Ureter (tissue), 1 donor: Measurements from ENCODE around the gene HDDC3. TPM values are rescaled to one million over a fixed set of nuclear protein-coding genes. Genes with fewer than 3 reads are reported as not detected.
"Not testable (repeated sequence)": the region's sequence is repeated elsewhere in the genome, so short reads cannot be mapped to it uniquely, and the experiment has no call there.

Experiments used
- DNase-seq: peaks from one replicate; pipeline ENCODE4 v3.0.0-alpha.2; 2020; ENCODE audit warnings: low spot score
- total RNA-seq: library from RNA; stranded (reverse); gene quantifications from one replicate; pipeline ENCODE4 v1.2.4, GENCODE V29; 2023
- donor health status: DM: yes; HTN: yes; CAD: no.

Gene HDDC3
- total RNA-seq, 1 donor from 2014 or later: 19.5 TPM

DNA sequence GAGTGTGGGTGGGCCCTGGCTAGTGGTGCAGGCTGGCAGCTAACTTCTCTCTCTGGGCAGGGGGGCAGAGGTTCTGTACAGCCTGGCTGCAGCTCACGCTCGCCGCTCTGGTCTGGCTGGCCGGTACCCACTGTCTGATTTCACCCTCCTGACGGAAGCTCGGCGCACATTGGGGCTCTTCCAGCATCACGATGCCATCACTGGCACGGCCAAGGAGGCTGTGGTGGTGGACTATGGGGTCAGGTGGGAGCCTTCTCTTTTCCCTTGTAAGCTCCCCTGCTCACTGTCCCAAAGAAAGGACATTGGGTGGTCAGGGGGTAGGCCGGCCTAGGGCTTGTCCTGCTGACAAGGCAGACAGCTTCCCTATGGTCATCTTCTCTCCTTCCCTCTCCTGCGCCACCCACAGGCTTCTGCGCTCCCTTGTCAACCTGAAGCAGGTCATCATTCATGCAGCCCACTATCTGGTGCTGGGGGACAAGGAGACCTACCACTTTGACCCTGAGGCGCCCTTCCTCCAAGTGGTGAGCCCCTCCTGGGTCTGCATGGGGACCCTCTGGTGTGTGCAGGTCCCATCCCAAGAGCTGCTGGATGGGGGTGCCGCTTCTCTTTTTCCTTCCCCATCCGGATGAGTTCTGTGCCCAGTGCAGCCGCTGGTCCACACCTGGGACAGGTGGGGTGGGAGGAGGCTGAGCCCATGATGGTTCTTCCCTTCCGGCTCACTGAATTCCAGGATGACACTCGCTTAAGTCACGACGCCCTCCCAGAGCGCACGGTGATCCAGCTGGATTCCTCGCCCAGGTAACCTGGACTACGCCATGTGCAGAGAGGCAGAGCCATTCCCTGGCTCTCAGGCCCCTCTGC is 21.7 kb downstream of the HDDC3 start:
- no peak for DNase-seq

DNA sequence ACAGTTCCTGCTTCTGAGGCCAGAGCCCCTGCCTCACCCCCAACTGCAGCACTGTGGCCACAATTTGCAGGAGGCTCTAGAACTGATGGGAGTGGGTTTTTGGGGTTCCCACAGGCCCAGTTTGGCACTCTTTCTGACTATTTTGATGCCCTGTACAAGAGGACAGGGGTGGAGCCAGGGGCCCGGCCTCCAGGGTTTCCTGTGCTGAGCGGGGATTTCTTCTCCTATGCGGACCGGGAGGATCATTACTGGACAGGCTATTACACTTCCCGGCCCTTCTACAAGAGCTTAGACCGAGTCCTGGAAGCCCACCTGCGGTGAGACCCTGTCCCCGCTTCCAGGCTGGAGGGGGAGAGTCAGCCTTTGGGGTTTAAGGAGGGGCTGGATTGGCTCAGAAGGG is 22.4 kb downstream of the HDDC3 start:
- DNase-seq: no peak

DNA sequence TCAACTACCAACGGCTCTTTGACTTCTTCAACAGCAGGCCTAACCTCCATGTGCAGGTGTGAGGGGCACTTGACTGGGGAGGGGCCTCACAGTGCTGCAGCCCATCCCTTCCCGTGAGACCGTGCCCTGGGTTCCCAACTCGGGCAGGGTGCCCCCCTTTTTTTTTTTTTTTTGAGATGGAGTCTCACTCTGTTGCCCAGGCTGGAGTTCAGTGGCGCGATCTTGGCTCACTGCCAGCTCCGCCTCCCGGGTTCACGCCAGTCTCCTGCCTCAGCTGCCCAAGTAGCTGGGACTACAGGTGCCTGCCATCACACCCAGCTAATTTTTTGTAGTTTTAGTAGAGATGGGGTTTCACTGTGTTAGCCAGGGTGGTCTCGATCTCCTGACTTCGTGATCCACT is 22.9 kb downstream of the HDDC3 start:
- DNase-seq: not testable (repeated sequence)

DNA sequence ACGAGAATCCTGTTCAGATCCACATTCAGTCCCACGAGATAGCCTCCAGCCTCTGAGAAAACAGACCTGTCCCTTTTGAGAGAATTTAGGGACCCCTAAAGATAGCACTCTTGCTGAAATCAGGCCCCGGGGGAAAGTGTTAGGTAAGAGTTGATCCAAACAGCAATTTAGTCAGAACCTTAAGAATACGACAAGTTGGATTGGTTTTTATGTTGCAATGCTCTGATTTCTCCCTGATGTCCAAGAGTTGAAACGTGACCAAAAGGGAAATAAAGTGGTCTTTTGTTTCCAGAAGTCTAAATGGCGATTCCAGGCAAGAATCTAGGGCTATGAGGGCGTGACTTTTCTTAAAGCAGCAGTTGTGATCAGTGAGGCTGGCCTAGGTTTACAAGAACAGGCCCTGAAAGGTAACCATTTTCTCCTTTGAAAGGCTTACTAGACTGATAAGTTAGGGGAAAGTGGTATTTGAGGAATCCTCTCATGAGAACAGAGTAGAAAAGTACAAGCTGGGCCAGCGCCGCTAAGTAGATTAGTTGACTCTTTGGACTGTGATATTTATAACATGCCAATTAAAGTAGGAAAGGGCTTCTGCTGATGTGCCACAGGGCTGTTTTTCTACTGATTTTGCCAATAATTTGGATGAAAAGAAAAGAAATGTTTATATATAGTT is 24.4 kb downstream of the HDDC3 start:
- DNase-seq: no peak

DNA sequence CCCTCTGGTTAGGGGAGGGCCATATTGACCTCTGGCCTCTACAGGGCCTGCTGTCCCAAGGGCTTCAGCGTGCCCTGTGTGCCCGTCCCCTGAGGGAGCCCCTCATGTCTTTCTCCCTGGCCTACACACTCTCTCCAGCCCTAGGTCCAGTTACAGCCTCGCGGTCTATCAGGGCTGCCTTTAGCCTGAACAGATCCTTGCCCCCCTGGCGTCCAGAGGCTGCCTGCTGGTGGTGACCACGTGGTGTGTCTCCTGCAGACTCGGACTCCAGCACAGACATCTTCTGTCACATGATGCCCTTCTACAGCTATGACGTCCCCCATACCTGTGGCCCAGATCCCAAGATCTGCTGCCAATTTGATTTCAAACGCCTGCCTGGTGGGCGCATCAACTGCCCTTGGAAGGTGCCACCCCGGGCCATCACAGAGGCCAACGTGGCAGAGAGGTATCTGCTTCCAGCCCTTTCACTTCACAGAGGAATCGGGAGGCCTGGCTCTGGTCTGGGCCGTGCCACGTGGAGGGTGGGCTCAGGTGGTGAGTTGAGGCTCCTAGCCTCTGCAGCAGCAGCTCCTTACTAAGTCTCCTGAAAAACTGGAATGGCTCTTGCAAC is 25.2 kb downstream of the HDDC3 start:
- no peak for DNase-seq

DNA sequence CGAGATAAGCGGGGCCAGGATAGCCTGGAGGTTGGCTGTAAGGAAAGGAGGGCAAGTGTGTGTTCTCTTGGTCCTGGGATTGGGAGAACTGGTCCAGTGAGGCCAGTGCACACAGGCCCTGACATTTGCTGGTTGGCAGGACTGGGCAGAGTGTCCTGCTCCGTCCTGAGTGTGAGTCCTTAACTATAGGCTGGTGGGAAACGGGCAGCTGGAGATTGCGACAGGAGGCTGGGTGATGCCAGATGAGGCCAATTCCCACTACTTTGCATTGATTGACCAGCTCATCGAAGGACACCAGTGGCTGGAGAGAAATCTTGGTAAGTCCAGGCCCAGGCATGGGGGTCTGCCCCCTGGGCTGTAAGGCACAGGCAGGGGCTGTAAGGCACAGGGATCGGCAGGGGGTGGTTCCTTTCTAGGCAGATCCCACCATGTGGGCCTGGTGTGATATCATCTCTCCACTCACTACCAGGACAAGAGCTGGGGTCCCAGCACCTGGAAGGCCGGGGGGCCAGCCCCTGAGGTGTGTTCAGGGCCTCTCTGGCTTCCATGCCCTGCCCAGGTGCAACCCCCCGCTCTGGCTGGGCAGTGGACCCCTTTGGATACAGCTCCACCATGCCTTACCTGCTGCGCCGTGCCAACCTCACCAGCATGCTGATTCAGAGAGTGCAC is 26.0 kb downstream of the HDDC3 start:
- no peak for DNase-seq

DNA sequence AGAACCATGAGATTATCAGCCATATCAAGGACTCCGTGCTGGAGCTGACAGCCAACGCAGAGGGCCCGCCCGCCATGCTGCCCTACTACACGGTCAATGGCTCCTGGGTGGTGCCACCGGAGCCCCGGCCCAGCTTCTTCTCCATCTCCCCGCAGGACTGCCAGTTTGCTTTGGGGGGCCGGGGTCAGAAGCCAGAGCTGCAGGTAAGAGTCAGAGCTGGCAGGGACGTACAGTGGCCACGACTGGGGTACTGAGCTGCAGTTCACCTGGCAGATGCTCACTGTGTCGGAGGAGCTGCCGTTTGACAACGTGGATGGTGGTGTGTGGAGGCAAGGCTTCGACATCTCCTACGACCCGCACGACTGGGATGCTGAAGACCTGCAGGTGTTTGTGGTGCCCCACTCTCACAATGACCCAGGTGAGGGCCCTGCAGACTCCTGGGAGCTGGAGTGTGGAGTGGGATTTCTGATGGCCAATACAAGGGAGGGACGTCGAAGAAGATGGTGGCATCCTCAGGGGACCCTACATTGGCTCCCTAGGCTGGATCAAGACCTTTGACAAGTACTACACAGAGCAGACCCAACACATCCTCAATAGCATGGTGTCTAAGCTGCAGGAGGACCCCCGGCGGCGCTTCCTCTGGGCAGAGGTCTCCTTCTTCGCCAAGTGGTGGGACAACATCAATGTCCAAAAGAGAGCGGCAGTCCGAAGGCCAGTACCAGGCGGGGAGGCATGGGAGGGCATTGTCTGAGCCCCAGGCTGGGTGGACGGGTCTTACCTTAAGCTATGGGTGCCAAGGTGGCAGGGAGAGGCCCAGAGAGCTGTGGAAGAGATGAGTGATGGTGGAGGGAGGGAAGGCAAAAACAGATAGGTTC is 26.8 kb downstream of the HDDC3 start:
- DNase-seq: no peak

DNA sequence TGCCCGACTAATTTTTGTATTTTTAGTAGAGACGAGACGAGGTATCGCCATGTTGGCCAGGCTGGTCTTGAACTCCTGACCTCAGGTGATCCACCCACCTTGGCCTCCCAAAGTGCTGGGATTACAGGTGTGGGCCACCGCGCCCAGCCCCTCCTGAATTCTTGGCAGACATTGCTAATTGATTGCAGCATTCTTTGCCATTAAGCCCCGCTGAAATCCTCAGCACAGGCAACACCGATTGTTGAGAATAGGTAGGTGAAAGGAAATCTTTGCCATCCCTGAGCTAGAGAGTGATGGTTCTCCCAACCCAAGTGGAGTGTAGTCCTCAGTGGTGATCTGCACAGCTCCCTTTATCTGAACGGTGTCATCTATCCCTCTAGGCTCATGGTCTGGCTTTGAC is 27.6 kb downstream of the HDDC3 start:
- no peak for DNase-seq

DNA sequence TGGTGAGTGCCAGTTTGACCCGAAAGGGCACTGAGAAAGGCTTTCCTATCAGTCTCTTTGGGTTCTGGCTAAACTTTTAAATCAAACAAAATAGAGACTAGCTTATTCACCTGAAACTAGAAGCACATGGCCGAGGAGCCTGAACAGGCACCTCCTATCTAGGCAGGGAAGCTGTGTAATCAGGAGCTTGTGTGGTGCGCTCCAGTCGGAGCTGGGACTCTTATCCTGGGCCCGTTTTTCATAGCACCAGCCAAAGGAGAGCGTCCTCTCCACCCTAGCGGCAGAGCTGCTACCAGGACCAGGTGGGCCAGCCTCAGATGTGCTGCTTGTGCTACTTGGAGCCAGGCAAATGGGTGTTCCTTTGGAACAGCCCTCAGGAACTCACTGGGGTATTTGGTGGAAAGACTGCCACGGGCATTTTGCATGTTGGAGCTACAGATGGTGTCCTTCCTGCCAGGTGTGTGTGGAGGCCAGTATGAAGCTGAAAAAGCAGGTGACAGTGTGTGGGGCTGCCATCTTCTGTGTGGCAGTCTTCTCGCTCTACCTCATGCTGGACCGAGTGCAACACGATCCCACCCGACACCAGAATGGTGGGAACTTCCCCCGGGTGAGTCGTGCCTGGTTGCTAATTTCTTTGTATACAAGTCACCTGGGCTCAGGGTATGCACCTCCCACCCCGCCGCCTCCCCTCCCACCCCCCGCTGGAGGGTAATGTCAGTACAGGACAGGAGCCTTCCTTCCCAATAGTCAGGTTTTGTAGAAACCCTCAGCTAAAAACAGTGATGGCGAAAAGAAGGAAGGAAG is 28.4 kb downstream of the HDDC3 start:
- DNase-seq: no peak

DNA sequence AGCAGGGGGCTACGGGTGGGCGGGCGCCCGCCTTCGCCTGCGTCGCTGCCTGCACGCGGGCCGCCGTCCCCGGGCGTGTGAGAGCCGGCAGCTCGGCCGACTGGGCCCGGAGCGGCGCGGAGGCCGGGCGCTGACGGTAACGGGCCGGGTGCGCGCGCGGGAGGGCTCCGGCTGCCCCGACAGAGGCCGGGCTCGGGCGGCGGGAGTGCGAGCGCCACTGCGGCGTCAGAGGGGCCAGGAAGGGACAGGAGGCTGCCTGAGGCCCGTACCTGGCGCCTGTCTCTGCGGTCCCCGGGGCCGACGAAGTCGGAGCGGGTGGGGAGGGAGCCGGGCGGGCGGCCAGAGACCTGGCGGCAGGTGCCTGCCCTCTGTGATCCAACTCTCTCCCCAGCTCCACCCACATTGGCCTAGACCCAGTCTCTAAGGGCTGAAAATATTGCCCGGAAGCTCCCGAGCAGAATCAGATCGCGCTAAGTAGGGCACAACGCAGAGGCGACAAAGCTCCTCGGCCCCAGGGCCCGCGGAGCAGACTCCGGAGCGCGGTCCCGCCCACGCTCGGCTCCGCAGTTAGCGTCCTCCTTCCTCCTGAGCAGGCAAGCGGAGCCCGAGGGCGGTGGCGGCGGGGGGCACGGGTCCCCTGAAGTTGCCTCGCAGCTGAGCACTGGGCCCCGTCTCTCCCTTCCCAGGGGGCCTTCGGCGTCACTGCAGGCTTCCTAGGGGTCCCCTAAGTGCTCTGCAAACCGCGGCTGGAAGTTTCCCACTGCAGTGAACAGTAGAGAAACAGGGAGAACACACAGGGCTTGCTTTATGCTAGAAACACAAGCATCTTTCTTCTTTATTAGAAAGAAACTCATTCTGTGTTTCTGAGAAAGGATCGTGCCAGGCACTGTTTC is 29.3 kb downstream of the HDDC3 start, which contains the start of gene MAN2A2:
Gene MAN2A2 (plus strand): TSS at position 463 of the 893 bp plus-strand sequence. CDS start 906 bp downstream, outside the sequence.
- peak; percentile 60 for DNase-seq

DNA sequence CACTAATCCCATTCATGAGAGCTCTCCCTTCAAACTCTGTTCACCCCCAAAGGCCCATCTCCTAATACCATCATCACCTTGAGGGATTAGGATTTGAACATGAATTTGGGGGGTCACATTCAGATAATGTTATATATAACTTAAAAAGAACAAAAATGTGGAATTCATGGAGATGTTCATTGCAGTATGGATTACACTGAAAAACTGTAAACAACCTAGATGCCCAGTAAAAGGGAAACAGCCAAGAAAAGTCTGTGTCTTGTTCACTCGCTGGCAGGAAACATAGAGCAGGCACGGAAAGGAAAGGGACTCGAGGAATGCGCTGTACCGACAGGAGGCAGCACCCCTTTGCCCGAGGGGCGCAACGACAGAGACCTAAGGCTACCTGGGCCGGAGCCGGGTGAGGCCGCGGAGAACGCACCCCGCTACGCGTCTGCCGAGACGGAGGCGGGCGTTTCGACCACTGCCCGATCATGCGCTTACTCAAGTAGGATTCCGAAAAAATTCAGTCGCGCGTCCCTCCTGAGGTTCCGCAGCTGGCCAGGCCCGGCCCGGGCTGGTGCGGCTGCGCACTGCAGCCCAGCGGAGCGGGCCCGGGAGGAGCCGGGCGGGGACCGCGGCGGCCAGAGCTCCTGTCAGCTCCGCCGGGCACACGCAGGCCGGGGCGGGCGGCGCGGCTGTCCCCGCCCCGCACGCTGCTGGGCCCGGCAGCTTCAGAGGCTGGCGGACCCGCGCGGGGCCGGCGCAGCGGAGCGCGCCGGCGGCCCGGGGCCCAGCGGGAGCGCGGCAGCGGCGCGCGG is 30.1 kb downstream of the HDDC3 start:
- peak; percentile 74 for DNase-seq

DNA sequence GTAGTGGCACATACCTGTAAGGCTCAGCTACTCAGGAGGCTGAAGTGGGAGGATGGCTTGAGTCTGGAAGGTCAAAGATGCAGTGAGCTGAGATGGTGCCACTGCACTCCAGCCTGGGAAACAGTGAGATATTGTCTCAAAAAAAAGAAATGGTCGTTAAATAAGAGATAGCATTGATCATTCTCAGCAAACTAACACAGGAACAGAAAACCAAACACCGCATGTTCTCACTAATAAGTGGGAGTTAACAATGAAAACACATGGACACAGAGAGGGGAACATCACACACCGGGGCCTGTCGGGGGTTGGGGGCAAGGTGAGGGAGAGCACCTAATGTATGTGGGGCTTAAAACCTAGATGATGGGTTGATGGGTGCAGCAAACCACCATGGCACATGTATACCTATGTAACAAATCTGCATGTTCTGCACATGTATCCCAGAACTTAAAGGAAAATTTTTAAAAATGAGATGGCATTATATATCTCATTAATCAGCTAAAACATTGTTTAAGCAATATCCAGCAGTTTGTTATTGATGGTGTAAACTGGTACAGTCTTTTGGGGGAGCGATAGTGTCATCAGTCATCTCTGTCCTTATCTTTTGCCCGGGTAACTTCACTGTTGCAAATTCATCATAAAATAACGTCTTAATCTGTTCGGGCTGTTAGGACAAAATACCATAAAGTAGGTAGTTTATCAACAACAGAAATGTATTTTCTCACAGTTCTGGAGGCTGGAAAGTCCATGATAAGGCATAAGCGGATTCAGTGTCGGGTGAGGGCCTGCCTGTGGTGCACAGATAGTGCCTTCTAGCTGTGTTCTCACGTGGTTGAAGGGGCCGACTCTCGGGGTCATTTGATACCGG is 30.9 kb downstream of the HDDC3 start:
- DNase-seq: no peak

DNA sequence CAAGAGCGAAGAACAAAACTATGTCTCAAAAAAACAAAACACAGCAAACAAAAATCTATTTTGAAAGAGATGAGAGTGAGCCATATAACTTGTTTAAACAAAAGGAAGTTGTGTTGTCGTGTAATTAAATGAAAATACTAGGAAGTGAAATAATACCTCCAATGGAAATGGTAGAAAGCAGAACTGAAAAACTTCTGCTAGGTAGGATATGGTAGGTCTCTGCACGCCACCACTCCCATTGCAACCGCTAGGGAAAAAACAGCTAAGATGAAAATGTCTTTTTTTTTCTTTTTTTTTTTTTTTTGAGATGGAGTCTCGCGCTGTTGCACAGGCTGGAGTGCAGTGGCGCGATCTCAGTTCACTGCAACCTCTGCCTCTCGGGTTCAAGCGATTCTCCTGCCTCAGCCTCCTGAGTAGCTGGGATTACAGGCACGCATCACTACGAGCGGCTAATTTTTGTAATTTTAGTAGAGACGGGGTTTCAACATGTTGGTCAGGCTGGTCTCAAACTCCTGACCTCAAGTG is 35.2 kb downstream of the HDDC3 start:
- DNase-seq: not testable (repeated sequence)

DNA sequence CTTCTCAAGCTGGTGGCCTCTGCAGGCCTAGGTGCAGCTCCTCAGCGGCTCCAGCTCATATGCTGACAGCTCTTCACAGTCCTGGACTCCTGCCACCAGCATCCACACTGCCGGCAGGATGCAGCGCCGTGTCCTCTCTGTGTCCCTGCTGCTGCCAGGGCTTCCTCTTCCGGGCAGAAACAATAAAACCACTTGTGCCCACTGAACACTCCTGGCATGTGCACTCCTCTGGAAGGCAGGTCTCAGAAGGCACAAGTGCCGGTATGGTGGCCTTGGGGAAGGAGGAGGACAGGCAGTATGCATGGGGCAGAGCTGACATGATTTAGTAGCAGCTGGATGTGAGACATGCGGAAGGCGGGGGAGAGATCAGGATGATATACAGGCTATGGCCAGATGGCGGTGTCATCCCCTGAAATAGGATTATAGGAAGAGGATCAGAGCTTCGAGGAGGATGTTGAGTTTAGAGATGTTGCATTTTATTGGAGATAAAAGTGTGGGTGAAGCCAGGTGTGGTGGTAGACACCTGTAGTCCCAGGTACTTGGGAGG is 36.7 kb downstream of the HDDC3 start:
- DNase-seq: no peak

DNA sequence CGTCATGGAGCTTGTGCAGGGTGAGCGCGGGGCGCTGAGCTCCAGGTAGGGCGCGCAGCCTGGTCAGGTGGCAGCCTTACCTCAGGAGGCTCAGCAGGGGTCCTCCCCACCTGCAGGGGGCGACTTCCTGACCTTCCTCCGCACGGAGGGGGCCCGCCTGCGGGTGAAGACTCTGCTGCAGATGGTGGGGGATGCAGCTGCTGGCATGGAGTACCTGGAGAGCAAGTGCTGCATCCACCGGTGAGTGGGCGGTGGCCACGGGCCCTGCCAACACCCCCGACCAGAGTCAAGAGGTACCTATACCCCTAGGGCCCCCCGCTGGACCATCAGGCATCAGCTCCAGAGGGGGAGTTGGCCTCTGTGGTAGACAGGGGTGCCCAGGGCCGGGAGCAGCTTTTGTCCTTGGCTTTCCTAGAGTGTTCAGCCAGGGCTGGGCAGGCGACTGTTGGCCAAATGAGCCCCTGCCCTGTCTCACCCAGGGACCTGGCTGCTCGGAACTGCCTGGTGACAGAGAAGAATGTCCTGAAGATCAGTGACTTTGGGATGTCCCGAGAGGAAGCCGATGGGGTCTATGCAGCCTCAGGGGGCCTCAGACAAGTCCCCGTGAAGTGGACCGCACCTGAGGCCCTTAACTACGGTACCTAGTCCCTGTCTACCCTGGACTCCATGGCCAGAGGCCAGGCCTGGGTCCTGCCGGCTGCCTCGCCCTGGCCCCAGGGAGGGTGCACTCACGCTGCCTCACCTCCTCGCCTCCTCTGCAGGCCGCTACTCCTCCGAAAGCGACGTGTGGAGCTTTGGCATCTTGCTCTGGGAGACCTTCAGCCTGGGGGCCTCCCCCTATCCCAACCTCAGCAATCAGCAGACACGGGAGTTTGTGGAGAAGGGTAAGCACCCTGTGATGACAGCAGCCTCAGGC is 38.9 kb downstream of the HDDC3 start:
- no peak for DNase-seq
